HUES48 (cell line): ENCODE data around the gene EEF1G.
A peak's percentile ranks its signal among the peaks of the same experiment; 100 is the strongest.
"Not testable (repeated sequence)": the region's sequence is repeated elsewhere in the genome, so short reads cannot be mapped to it uniquely, and the experiment has no call there.

Source experiments
- H3K27ac ChIP-seq: one replicate; pipeline ENCODE4 v1.7.0; 2013; ENCODE audit warnings: low read depth, low read length, inconsistent platforms
- H3K27me3 ChIP-seq: 2 replicates; pipeline ENCODE4 v1.6.1; 2013; ENCODE audit warnings: mild to moderate bottlenecking, low read length; ENCODE audit not compliant: control insufficient read depth, insufficient read depth
- H3K36me3 ChIP-seq: 2 replicates; pipeline ENCODE4 v1.6.1; 2013; ENCODE audit warnings: low read length; ENCODE audit not compliant: control insufficient read depth, insufficient read depth
- H3K4me1 ChIP-seq: 2 replicates; pipeline ENCODE4 v1.6.1; 2013; ENCODE audit warnings: mild to moderate bottlenecking, low read length; ENCODE audit not compliant: control insufficient read depth, insufficient read depth
- H3K4me3 ChIP-seq: 2 replicates; pipeline ENCODE4 v1.5.1; 2013; ENCODE audit warnings: mild to moderate bottlenecking, low read depth, low read length
- H3K9ac ChIP-seq: 2 replicates; pipeline ENCODE4 v1.6.1; 2013; ENCODE audit warnings: mild to moderate bottlenecking, low read depth, low read length, moderate library complexity
- H3K9me3 ChIP-seq: 2 replicates; pipeline ENCODE4 v1.6.1; 2013; ENCODE audit warnings: low read length; ENCODE audit not compliant: control insufficient read depth, insufficient read depth

EEF1G gene

GRCh38 chr11:62575156-62575555 is 1.5 kb upstream of the EEF1G start:
- H3K27me3 ChIP-seq: no peaks in the 10 kb centered on the region
- no peak overlapping the region for H3K27ac ChIP-seq
- H3K36me3 ChIP-seq: peaks cover 64% of the 10 kb centered on the region
- H3K9ac ChIP-seq: no peak overlapping the region
- peak overlapping the region; percentile 91 for H3K4me3 ChIP-seq
- no peaks in the 10 kb centered on the region for H3K9me3 ChIP-seq
- peaks cover 16% of the 10 kb centered on the region for H3K4me1 ChIP-seq

GRCh38 chr11:62574363-62575071 is 826 bp upstream of the EEF1G start:
- Histone ChIP-seq H3K4me1 (peaks cover 16% of the 10 kb centered on the region), H3K9me3 (no peaks in the 10 kb centered on the region), H3K36me3 (peaks cover 65% of the 10 kb centered on the region), H3K4me3 (peak overlapping the region; percentile 91), H3K27me3 (no peaks in the 10 kb centered on the region), H3K9ac (peak overlapping the region; percentile 67), H3K27ac (peak overlapping the region; percentile 83)

- Histone ChIP-seq H3K4me1 (peaks cover 16% of the 10 kb centered on the region), H3K27me3 (no peaks in the 10 kb centered on the region), H3K36me3 (peaks cover 65% of the 10 kb centered on the region), H3K9ac (peak overlapping the region; percentile 87), H3K9me3 (no peaks in the 10 kb centered on the region), H3K4me3 (peak overlapping the region; percentile 91), H3K27ac (peak overlapping the region; percentile 86)
These were observed 592 bp downstream of the EEF1G start for GRCh38 chr11:62573006-62573591.

- Histone ChIP-seq H3K4me3 (peak overlapping the region; percentile 91), H3K36me3 (peaks cover 68% of the 10 kb centered on the region)
These were observed 1.3 kb downstream of the EEF1G start for GRCh38 chr11:62572431-62572830.

GRCh38 chr11:62571493-62571892 is 2.2 kb downstream of the EEF1G start:
- Histone ChIP-seq H3K36me3 (peaks cover 68% of the 10 kb centered on the region), H3K4me1 (peaks cover 16% of the 10 kb centered on the region), H3K4me3 (0 out of 2 replicates have a peak overlapping the region, but pooled peaks have one; percentile 91), H3K27ac (peak overlapping the region; percentile 24)
- H3K27me3 ChIP-seq, H3K9ac ChIP-seq, H3K9me3 ChIP-seq: not testable (repeated sequence)

More at GRCh38 chr11:62572431-62572830, 1.3 kb downstream of the EEF1G start:
- H3K27ac ChIP-seq: peak overlapping the region; percentile 55
- no peaks in the 10 kb centered on the region for H3K27me3 ChIP-seq
- H3K9ac ChIP-seq: peak overlapping the region; percentile 87
- no peaks in the 10 kb centered on the region for H3K9me3 ChIP-seq
- peaks cover 16% of the 10 kb centered on the region for H3K4me1 ChIP-seq

- Histone ChIP-seq H3K36me3 (peaks cover 68% of the 10 kb centered on the region), H3K4me1 (peaks cover 16% of the 10 kb centered on the region)
- not testable (repeated sequence) for H3K9me3 ChIP-seq, H3K4me3 ChIP-seq, H3K27ac ChIP-seq, H3K9ac ChIP-seq, H3K27me3 ChIP-seq
These were observed 2.8 kb downstream of the EEF1G start for GRCh38 chr11:62570903-62571302.

GRCh38 chr11:62569611-62570010 is 4.1 kb downstream of the EEF1G start:
- no peak overlapping the region for H3K9ac ChIP-seq
- H3K27me3 ChIP-seq: no peaks in the 10 kb centered on the region
- H3K4me3 ChIP-seq: no peak overlapping the region
- no peaks in the 10 kb centered on the region for H3K9me3 ChIP-seq
- peaks cover 10% of the 10 kb centered on the region for H3K4me1 ChIP-seq
- H3K27ac ChIP-seq: no peak overlapping the region
- peaks cover 80% of the 10 kb centered on the region for H3K36me3 ChIP-seq

GRCh38 chr11:62567018-62567633 is 6.6 kb downstream of the EEF1G start:
- H3K9me3 ChIP-seq: no peaks in the 10 kb centered on the region
- H3K4me1 ChIP-seq: peaks cover 9% of the 10 kb centered on the region; the same call in 1 of the 2 replicates
- peaks cover 93% of the 10 kb centered on the region for H3K36me3 ChIP-seq
- H3K27ac ChIP-seq: no peak overlapping the region
- no peak overlapping the region for H3K4me3 ChIP-seq
- no peak overlapping the region for H3K9ac ChIP-seq
- no peaks in the 10 kb centered on the region for H3K27me3 ChIP-seq

GRCh38 chr11:62566247-62566646 is 7.4 kb downstream of the EEF1G start:
- Histone ChIP-seq H3K27ac (no peak overlapping the region), H3K4me1 (peaks cover 9% of the 10 kb centered on the region; the same call in 1 of the 2 replicates), H3K36me3 (peaks cover 86% of the 10 kb centered on the region), H3K9me3 (no peaks in the 10 kb centered on the region), H3K4me3 (no peak overlapping the region), H3K27me3 (no peaks in the 10 kb centered on the region), H3K9ac (no peak overlapping the region)

- Histone ChIP-seq H3K4me1 (peaks cover 17% of the 10 kb centered on the region), H3K27me3 (no peaks in the 10 kb centered on the region), H3K9ac (no peak overlapping the region), H3K9me3 (no peaks in the 10 kb centered on the region), H3K36me3 (peaks cover 82% of the 10 kb centered on the region), H3K27ac (no peak overlapping the region), H3K4me3 (no peak overlapping the region)
These were observed 8.4 kb downstream of the EEF1G start for GRCh38 chr11:62565100-62565802.
